PC-9 (cell line): ENCODE data around the gene ZCRB1. TPM values are rescaled to one million over a fixed set of nuclear protein-coding genes. Genes with fewer than 3 reads are reported as not detected.

Experiments
- BruUV-seq: library from RNA; stranded (reverse); fragments of 400-500 nt; replicated peaks from 2 replicates; lab custom pipeline; 2021; lab: Mats Ljungman, UMichigan
- CTCF ChIA-PET: fragments of 300-600 bp; sonication (Branson Sonifier 250); formaldehyde crosslinking; loops from one replicate; lab custom pipeline; 2022; ENCODE audit warnings: antibody characterized with exemption; lab: Charles Lee
- POLR2A ChIA-PET: fragments of 300-600 bp; sonication (Branson Sonifier 250); formaldehyde crosslinking; loops from one replicate; lab custom pipeline; 2022; ENCODE audit warnings: antibody characterized with exemption; ENCODE audit not compliant: unreplicated experiment; lab: Charles Lee
- DNase-seq, 2 experiments: peaks; one replicate each; pipeline versions ENCODE4 v3.0.0 to v3.0.0-alpha.2; 2015 to 2022; ENCODE audit warnings: mixed read lengths in 1 of 2
- H2AFZ ChIP-seq: fragments of 200-600 bp; sonication (generic); 2 replicates; pipeline ENCODE4 v1.8.1; 2017; ENCODE audit warnings: antibody characterized with exemption
- H3F3A ChIP-seq: fragments of 200-600 bp; sonication (generic); 2 replicates; pipeline ENCODE4 v1.8.1; 2017; ENCODE audit warnings: antibody characterized with exemption, mild to moderate bottlenecking, low read depth; ENCODE audit not compliant: insufficient read depth
- H3K27ac ChIP-seq: fragments of 200-600 bp; sonication (generic); 2 replicates; pipeline ENCODE4 v1.6.1; 2016; ENCODE audit warnings: mixed run types
- H3K27me3 ChIP-seq: fragments of 200-600 bp; sonication (generic); 2 replicates; pipeline ENCODE4 v1.6.1; 2016; ENCODE audit warnings: low read depth, mixed run types; ENCODE audit not compliant: insufficient read depth
- H3K36me3 ChIP-seq: fragments of 200-600 bp; sonication (generic); 2 replicates; pipeline ENCODE4 v1.6.1; 2016; ENCODE audit warnings: low read depth, mixed run types
- H3K4me1 ChIP-seq: fragments of 200-600 bp; sonication (generic); replicated peaks from 2 replicates; pipeline ENCODE4 v1.6.1; 2016; ENCODE audit warnings: mixed run types; ENCODE audit not compliant: insufficient read depth
- H3K4me2 ChIP-seq: fragments of 200-600 bp; sonication (generic); 2 replicates; pipeline ENCODE4 v1.6.1; 2017; ENCODE audit warnings: mixed run types
- H3K4me3 ChIP-seq: fragments of 200-600 bp; sonication (generic); 2 replicates; pipeline ENCODE4 v1.6.1; 2016; ENCODE audit warnings: mixed run types
- H3K79me2 ChIP-seq: fragments of 200-600 bp; sonication (generic); 2 replicates; pipeline ENCODE4 v1.6.1; 2017; ENCODE audit warnings: low read depth, mixed run types
- H3K9me2 ChIP-seq: fragments of 200-600 bp; sonication (generic); 2 replicates; pipeline ENCODE4 v1.8.1; 2017; ENCODE audit warnings: mild to moderate bottlenecking; ENCODE audit not compliant: insufficient read depth
- H3K9me3 ChIP-seq: fragments of 200-600 bp; sonication (generic); 2 replicates; pipeline ENCODE4 v1.8.1; 2016; ENCODE audit warnings: low read depth; ENCODE audit not compliant: insufficient read depth
- H4K20me1 ChIP-seq: fragments of 200-600 bp; sonication (generic); 2 replicates; pipeline ENCODE4 v1.8.1; 2017; ENCODE audit not compliant: insufficient read depth
- CTCF ChIP-seq: fragments of 200-600 bp; sonication (generic); conservative IDR thresholded peaks from 2 replicates; pipeline ENCODE4 v1.6.1; 2017; ENCODE audit warnings: mixed run types, antibody characterized with exemption, mild to moderate bottlenecking, moderate library complexity
- EZH2 ChIP-seq: fragments of 200-600 bp; sonication (generic); IDR thresholded peaks from 2 replicates; pipeline ENCODE4 v1.8.0; 2017; ENCODE audit warnings: antibody characterized with exemption, low read depth
- intact Hi-C: fragments of 100-400 bp; cut with micrococcal nuclease; formaldehyde crosslinking; loops from one replicate; pipeline ENCODE4 v1.10.0; 2022; ENCODE audit not compliant: unreplicated experiment
- total RNA-seq: library from RNA; stranded (reverse); gene quantifications from 2 replicates; pipeline ENCODE4 v1.2.3, GENCODE V29; 2021

Gene ZCRB1
- total RNA-seq, 1 experiment from 2014 or later, result 69.3 TPM

GRCh38 chr12:42306297-42306696, 19.6 kb downstream of the ZCRB1 start:
- TF ChIP-seq CTCF, result no peak
- TF ChIP-seq EZH2, result no peak
- CTCF ChIA-PET, result no interaction called here
- no peaks in the 10 kb centered on the region for H3K36me3 ChIP-seq

GRCh38 chr12:42299392-42300308, 26.2 kb downstream of the ZCRB1 start:
- H3F3A ChIP-seq, result no peaks in the 10 kb centered on the region
- no peaks in the 10 kb centered on the region for H3K79me2 ChIP-seq
- ChIA-PET POLR2A (no interaction called here), CTCF (no interaction called here)
- H3K9me3 ChIP-seq, result no peaks in the 10 kb centered on the region
- no peak overlapping the region for H2AFZ ChIP-seq
- intact Hi-C loops, result no loop called here
- BruUV-seq, result no TSS peak
- H3K9me2 ChIP-seq, result no peaks in the 10 kb centered on the region
- H3K4me2 ChIP-seq, result no peak overlapping the region
- no peaks in the 10 kb centered on the region for H3K4me1 ChIP-seq
- no peak overlapping the region for H3K4me3 ChIP-seq
- H4K20me1 ChIP-seq, result no peaks in the 10 kb centered on the region
- H3K27ac ChIP-seq, result no peak overlapping the region
- H3K36me3 ChIP-seq, result no peaks in the 10 kb centered on the region
- TF ChIP-seq EZH2, result no peak
- no peaks in the 10 kb centered on the region for H3K27me3 ChIP-seq
- no peak for DNase-seq

More at GRCh38 chr12:42306297-42306696, 19.6 kb downstream of the ZCRB1 start:
- DNase-seq, result no peak
- H3K9me2 ChIP-seq, result no peaks in the 10 kb centered on the region
- no peak overlapping the region for H2AFZ ChIP-seq
- H3K4me3 ChIP-seq, result no peak overlapping the region
- H3K4me2 ChIP-seq, result no peak overlapping the region
- intact Hi-C loops, result no loop called here
- H4K20me1 ChIP-seq, result no peaks in the 10 kb centered on the region
- H3K27me3 ChIP-seq, result no peaks in the 10 kb centered on the region
- H3K27ac ChIP-seq, result no peak overlapping the region
- POLR2A ChIA-PET, result no interaction called here
- no TSS peak for BruUV-seq
- H3K4me1 ChIP-seq, result no peaks in the 10 kb centered on the region
- H3K79me2 ChIP-seq, result no peaks in the 10 kb centered on the region
- no peaks in the 10 kb centered on the region for H3K9me3 ChIP-seq
- H3F3A ChIP-seq, result no peaks in the 10 kb centered on the region

GRCh38 chr12:42298887-42299286, 27.0 kb downstream of the ZCRB1 start:
- TF ChIP-seq CTCF (no peak), EZH2 (no peak)
- no TSS peak for BruUV-seq

More at GRCh38 chr12:42298887-42299286, 27.0 kb downstream of the ZCRB1 start:
- Histone ChIP-seq H4K20me1 (no peaks in the 10 kb centered on the region), H3K9me2 (no peaks in the 10 kb centered on the region), H3K4me1 (no peaks in the 10 kb centered on the region), H3K9me3 (no peaks in the 10 kb centered on the region), H3K4me2 (no peak overlapping the region), H3K27me3 (no peaks in the 10 kb centered on the region), H3F3A (no peaks in the 10 kb centered on the region), H3K4me3 (no peak overlapping the region), H3K36me3 (no peaks in the 10 kb centered on the region), H3K79me2 (no peaks in the 10 kb centered on the region), H2AFZ (no peak overlapping the region), H3K27ac (no peak overlapping the region)
- no peak for DNase-seq
- POLR2A ChIA-PET, result no interaction called here
- intact Hi-C loops, result no loop called here
- CTCF ChIA-PET, result no interaction called here
